Measurements from ENCODE around the gene STAU1.
"Not testable (repeated sequence)": the region's sequence is repeated elsewhere in the genome, so short reads cannot be mapped to it uniquely, and the experiment has no call there.

Gene STAU1

GRCh38 chr20:49146442-49147225 lies 41.5 kb downstream of the STAU1 start:
- WGBS (ENCODE audit: insufficient coverage, insufficient read length) = no CpG with 5 or more reads among the region's 5 CpGs
- Histone ChIP-seq H3K9me3 (ENCODE audit: control insufficient read depth, insufficient read depth, low read length) (no peaks in the 10 kb centered on the region), H3K36me3 (ENCODE audit: control insufficient read depth, insufficient read depth, low read length) (peaks cover 8% of the 10 kb centered on the region), H3K4me3 (ENCODE audit: low read length) (no peak overlapping the region), H3K27ac (ENCODE audit: low read length) (no peak overlapping the region), H3K4me1 (ENCODE audit: control insufficient read depth, insufficient read depth, low read length) (no peaks in the 10 kb centered on the region), H3K27me3 (ENCODE audit: control insufficient read depth, insufficient read depth, low read length) (no peaks in the 10 kb centered on the region)
- no peak for DNase-seq (ENCODE audit: low read depth, low spot score)

DNA sequence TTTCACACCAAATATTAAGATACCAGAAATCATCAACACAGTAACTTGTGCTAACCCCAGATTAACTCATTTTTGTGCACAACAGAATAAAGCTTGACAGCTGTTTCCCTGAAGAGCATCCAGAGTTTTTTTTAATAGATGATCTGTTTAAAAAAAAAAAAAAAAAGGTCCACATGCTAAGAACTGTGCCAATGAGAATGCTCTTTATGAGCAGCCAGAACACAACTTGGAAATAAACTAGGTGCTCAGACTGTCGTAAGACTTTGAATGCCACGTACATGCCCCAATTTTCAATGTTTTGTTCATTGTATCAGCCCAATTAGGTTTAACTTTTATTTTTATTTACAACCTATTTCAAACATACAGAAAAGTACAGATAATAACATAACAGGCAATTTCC lies 47.3 kb downstream of the STAU1 start:
- Histone ChIP-seq H3K4me3 (ENCODE audit: low read length) (no peak overlapping the region), H3K9me3 (ENCODE audit: control insufficient read depth, insufficient read depth, low read length) (no peaks in the 10 kb centered on the region), H3K27ac (ENCODE audit: low read length) (no peak overlapping the region), H3K36me3 (ENCODE audit: control insufficient read depth, insufficient read depth, low read length) (no peaks in the 10 kb centered on the region; the same call in 1 of the 2 replicates), H3K4me1 (ENCODE audit: control insufficient read depth, insufficient read depth, low read length) (no peaks in the 10 kb centered on the region), H3K27me3 (ENCODE audit: control insufficient read depth, insufficient read depth, low read length) (no peaks in the 10 kb centered on the region)
- DNase-seq (ENCODE audit: low read depth, low spot score) = no peak
- WGBS (ENCODE audit: insufficient coverage, insufficient read length) = no CpG with 5 or more reads among the region's 2 CpGs

DNA sequence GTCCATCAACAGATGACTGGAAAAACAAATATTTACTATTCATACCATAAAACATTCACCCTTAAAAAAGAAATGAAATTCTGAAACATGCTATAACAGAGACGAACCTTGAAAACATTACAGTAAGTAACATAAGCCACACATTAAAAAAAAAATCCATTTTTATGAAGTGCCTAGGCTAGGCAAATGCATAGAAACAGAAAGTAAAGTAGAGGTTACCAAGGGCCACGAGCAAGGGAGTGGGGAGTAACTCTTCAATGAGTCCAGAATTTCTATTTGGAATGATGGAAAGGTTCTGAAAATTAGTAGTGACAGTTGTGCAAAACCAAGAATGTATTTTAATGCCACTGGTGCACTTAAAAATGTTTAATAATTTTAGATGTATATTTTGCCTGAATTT lies 47.7 kb downstream of the STAU1 start:
- no peaks in the 10 kb centered on the region for H3K36me3 ChIP-seq (ENCODE audit: control insufficient read depth, insufficient read depth, low read length)
- no peak overlapping the region for H3K4me3 ChIP-seq (ENCODE audit: low read length)
- no peak for DNase-seq (ENCODE audit: low read depth, low spot score)

DNA sequence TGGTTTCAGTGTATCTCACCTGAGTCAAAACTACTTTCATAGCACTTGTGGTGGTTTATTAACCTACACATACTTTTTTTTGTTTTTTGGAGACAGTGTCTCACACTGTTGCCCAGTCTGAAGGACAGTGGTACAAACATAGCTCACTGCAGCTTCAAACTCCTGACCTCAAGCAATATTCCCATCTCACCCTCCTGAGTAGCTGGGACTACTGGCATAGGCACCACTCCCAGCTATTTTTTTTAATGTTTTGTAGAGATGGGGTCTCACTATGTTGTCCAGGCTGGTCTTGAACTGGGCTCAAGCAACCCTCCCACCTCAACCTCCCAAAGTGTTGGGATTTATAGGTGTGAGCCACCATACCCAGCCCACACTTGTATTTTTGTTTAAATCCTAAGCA lies 49.7 kb downstream of the STAU1 start:
- peaks cover 2% of the 10 kb centered on the region; the same call in 1 of the 2 replicates for H3K36me3 ChIP-seq (ENCODE audit: control insufficient read depth, insufficient read depth, low read length)

More for the DNA sequence above, 47.7 kb downstream of the STAU1 start:
- H3K4me1 ChIP-seq (ENCODE audit: control insufficient read depth, insufficient read depth, low read length) = no peaks in the 10 kb centered on the region
- H3K9me3 ChIP-seq (ENCODE audit: control insufficient read depth, insufficient read depth, low read length) = no peaks in the 10 kb centered on the region
- H3K27me3 ChIP-seq (ENCODE audit: control insufficient read depth, insufficient read depth, low read length) = no peaks in the 10 kb centered on the region
- no peak overlapping the region for H3K27ac ChIP-seq (ENCODE audit: low read length)
- no CpG with 5 or more reads among the region's 2 CpGs for WGBS (ENCODE audit: insufficient coverage, insufficient read length)

GRCh38 chr20:49136817-49137571 lies 51.1 kb downstream of the STAU1 start:
- H3K36me3 ChIP-seq (ENCODE audit: control insufficient read depth, insufficient read depth, low read length) = peaks cover 7% of the 10 kb centered on the region; the same call in 1 of the 2 replicates
- no peaks in the 10 kb centered on the region for H3K4me1 ChIP-seq (ENCODE audit: control insufficient read depth, insufficient read depth, low read length)
- no peak overlapping the region for H3K27ac ChIP-seq (ENCODE audit: low read length)
- WGBS (ENCODE audit: insufficient coverage, insufficient read length) = no CpG with 5 or more reads among the region's 15 CpGs
- no peaks in the 10 kb centered on the region for H3K27me3 ChIP-seq (ENCODE audit: control insufficient read depth, insufficient read depth, low read length)
- DNase-seq (ENCODE audit: low read depth, low spot score) = no peak
- H3K9me3 ChIP-seq (ENCODE audit: control insufficient read depth, insufficient read depth, low read length) = no peaks in the 10 kb centered on the region
- H3K4me3 ChIP-seq (ENCODE audit: low read length) = no peak overlapping the region

More for the DNA sequence above, 49.7 kb downstream of the STAU1 start:
- H3K27me3 ChIP-seq (ENCODE audit: control insufficient read depth, insufficient read depth, low read length) = no peaks in the 10 kb centered on the region
- no peak for DNase-seq (ENCODE audit: low read depth, low spot score)
- H3K4me3 ChIP-seq (ENCODE audit: low read length) = no peak overlapping the region
- no peaks in the 10 kb centered on the region for H3K4me1 ChIP-seq (ENCODE audit: control insufficient read depth, insufficient read depth, low read length)
- no peaks in the 10 kb centered on the region for H3K9me3 ChIP-seq (ENCODE audit: control insufficient read depth, insufficient read depth, low read length)
- H3K27ac ChIP-seq (ENCODE audit: low read length) = no peak overlapping the region

GRCh38 chr20:49134797-49135196 lies 53.3 kb downstream of the STAU1 start:
- DNase-seq (ENCODE audit: low read depth, low spot score) = not testable (repeated sequence)
- no CpG with 5 or more reads among the region's 8 CpGs for WGBS (ENCODE audit: insufficient coverage, insufficient read length)

GRCh38 chr20:49133571-49133970 lies 54.6 kb downstream of the STAU1 start:
- Histone ChIP-seq H3K4me3 (ENCODE audit: low read length) (no peak overlapping the region), H3K27me3 (ENCODE audit: control insufficient read depth, insufficient read depth, low read length) (no peaks in the 10 kb centered on the region), H3K4me1 (ENCODE audit: control insufficient read depth, insufficient read depth, low read length) (no peaks in the 10 kb centered on the region), H3K36me3 (ENCODE audit: control insufficient read depth, insufficient read depth, low read length) (peaks cover 8% of the 10 kb centered on the region; the same call in 1 of the 2 replicates), H3K9me3 (ENCODE audit: control insufficient read depth, insufficient read depth, low read length) (no peaks in the 10 kb centered on the region), H3K27ac (ENCODE audit: low read length) (no peak overlapping the region)
- WGBS (ENCODE audit: insufficient coverage, insufficient read length) = no CpG with 5 or more reads among the region's 3 CpGs
- no peak for DNase-seq (ENCODE audit: low read depth, low spot score)

More at GRCh38 chr20:49134797-49135196, 53.3 kb downstream of the STAU1 start:
- not testable (repeated sequence) for H3K9me3 ChIP-seq (ENCODE audit: control insufficient read depth, insufficient read depth, low read length); H3K27ac ChIP-seq (ENCODE audit: low read length); H3K4me3 ChIP-seq (ENCODE audit: low read length); H3K27me3 ChIP-seq (ENCODE audit: control insufficient read depth, insufficient read depth, low read length); H3K36me3 ChIP-seq (ENCODE audit: control insufficient read depth, insufficient read depth, low read length); H3K4me1 ChIP-seq (ENCODE audit: control insufficient read depth, insufficient read depth, low read length)

DNA sequence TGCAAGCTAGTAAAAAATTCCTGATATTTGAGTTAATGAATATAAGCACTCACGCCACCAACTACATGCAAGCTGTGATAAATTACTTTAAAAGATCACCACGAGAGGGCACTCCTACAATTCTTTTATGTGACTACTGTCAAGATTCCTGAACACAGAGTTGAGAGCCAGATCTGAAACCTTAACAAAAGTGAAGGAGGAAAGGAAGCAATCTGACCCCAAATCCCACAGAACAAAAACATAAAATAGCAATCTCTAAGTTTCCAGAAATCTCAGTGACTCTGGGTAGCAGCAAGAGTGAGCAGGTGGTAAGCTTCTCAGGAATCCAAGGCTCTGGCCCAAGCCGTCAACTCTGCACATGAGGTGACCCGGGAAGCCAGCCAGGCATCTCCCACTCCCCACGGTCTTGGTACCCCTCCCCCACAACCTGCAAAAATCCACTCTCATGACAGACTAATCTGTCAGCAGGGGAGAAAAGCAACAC lies 55.1 kb downstream of the STAU1 start:
- no peak overlapping the region for H3K4me3 ChIP-seq (ENCODE audit: low read length)
- no peaks in the 10 kb centered on the region for H3K9me3 ChIP-seq (ENCODE audit: control insufficient read depth, insufficient read depth, low read length)
- no CpG with 5 or more reads among the region's 5 CpGs for WGBS (ENCODE audit: insufficient coverage, insufficient read length)
- DNase-seq (ENCODE audit: low read depth, low spot score) = peak; percentile 25
- H3K27me3 ChIP-seq (ENCODE audit: control insufficient read depth, insufficient read depth, low read length) = no peaks in the 10 kb centered on the region
- no peak overlapping the region for H3K27ac ChIP-seq (ENCODE audit: low read length)
- no peaks in the 10 kb centered on the region for H3K4me1 ChIP-seq (ENCODE audit: control insufficient read depth, insufficient read depth, low read length)
- peaks cover 8% of the 10 kb centered on the region; the same call in 1 of the 2 replicates for H3K36me3 ChIP-seq (ENCODE audit: control insufficient read depth, insufficient read depth, low read length)

- no CpG with 5 or more reads among the region's 10 CpGs for WGBS (ENCODE audit: insufficient coverage, insufficient read length)
- H3K4me3 ChIP-seq (ENCODE audit: low read length) = no peak overlapping the region
- H3K9me3 ChIP-seq (ENCODE audit: control insufficient read depth, insufficient read depth, low read length) = no peaks in the 10 kb centered on the region
- no peaks in the 10 kb centered on the region for H3K27me3 ChIP-seq (ENCODE audit: control insufficient read depth, insufficient read depth, low read length)
- H3K27ac ChIP-seq (ENCODE audit: low read length) = no peak overlapping the region
- H3K4me1 ChIP-seq (ENCODE audit: control insufficient read depth, insufficient read depth, low read length) = no peaks in the 10 kb centered on the region
- peaks cover 7% of the 10 kb centered on the region for H3K36me3 ChIP-seq (ENCODE audit: control insufficient read depth, insufficient read depth, low read length)
- DNase-seq (ENCODE audit: low read depth, low spot score) = no peak
Measured at GRCh38 chr20:49123982-49124381, 64.2 kb downstream of the STAU1 start.

- no peak overlapping the region for H3K27ac ChIP-seq (ENCODE audit: low read length)
- peaks cover 9% of the 10 kb centered on the region for H3K36me3 ChIP-seq (ENCODE audit: control insufficient read depth, insufficient read depth, low read length)
- no peaks in the 10 kb centered on the region for H3K9me3 ChIP-seq (ENCODE audit: control insufficient read depth, insufficient read depth, low read length)
- no peak for DNase-seq (ENCODE audit: low read depth, low spot score)
- no peaks in the 10 kb centered on the region for H3K27me3 ChIP-seq (ENCODE audit: control insufficient read depth, insufficient read depth, low read length)
- no peaks in the 10 kb centered on the region for H3K4me1 ChIP-seq (ENCODE audit: control insufficient read depth, insufficient read depth, low read length)
- no CpG with 5 or more reads among the region's 13 CpGs for WGBS (ENCODE audit: insufficient coverage, insufficient read length)
- H3K4me3 ChIP-seq (ENCODE audit: low read length) = no peak overlapping the region
Measured at GRCh38 chr20:49122920-49123319, 65.2 kb downstream of the STAU1 start.

Measured in iPS DF 6.9 (cell line).